Medulla oblongata (tissue), 1 donor: Measurements from ENCODE around the gene STK35.

ENCODE experiments used
- DNase-seq: peaks from one replicate; pipeline ENCODE4 v3.0.0-alpha.2; 2015; ENCODE audit errors: extremely low spot score

The STK35 gene

DNA sequence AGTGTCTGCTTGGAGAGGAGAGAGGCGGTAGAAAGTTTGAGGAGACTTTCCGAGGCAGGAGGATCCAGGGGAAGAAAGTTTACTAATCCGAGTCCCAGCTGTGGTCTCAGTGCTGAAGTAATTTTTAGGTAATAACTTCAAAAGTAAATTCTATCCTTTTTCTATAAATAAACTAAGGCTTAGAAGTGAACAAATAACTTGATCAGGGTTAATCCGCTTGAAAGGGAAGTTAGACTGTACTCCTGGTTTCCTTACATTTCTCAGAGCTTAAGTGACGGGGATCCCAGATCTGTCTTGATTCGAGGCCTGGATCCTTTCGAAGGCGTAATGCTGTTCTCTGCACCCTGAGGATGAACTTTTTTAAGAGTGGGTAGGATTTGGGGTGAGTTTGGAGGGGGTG is 2.6 kb downstream of the STK35 start:
- no peak for DNase-seq

DNA sequence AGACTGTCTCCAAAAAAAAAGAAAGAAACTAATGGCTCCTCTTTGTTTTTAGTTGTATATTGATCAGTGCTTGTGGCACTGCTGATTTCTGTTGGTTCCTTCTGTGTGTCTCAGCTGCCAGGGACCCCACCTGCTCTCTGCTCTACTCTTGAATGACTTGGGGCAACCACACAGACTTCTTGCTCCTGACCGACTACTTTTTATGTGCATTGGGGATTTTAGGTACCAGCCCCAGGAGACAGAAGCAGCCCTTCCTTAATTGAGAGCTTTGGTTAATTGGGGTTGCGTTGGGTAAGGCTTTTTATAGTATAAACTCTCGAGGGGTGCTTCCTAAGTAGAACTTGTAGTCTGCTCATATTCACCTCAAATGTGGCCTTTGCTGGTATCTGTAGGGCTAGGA is 6.9 kb downstream of the STK35 start:
- DNase-seq = no peak

DNA sequence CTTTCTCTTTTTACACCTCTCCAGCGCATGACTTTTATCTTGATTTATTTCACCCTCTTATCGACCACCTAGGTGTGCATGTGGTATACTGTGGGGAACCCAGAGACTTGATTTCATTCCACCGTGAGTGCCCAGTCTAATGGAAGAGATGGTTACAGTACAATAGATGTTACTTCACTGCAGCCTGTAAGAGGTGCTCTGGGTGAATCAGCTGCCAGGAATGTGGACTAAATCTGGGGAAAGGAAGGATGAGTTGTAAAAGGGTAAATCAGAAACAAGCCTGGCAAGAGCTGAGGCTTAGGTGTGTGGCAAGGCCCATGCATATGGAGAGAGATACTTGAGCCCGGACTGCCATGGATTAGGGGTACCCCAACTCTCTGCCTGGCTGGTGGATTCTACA is 7.4 kb downstream of the STK35 start:
- DNase-seq = no peak

DNA sequence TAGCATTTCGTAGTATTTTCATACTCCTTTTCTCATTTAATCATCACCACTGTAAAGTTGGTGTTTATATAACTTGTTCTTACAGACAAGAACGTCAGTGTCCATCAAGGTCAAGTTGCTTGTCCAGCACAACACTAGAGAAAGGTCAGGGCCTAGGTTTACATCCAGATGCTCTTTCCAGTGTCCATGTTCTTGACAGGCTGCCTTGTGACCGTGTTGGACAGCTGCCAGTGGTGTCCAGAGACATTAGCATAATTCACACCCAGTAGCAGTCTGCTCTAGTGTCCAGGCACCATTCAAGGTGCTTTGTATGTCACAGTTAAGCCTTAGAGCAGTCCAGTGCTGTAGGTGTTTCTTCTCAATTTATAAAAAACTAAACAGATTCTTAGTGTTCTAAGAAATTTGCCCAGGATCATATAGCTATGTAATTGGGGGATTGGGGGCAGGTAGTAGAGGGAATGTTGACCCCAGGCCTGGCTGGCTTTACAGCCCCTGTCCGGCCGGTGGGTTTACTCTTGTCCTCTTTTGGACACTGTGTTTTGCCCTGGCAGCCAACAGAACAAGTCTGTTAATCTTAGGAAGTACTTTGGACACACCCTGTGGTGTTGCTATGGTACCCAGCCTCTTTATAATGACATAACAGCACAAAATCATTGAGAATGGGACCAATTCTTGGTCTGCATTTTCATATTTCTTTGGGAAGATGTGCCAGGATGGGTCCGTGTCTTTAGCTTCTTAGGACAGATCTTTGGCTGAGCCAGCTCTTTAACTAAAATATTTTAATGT is 8.0 kb downstream of the STK35 start:
- DNase-seq = peak; percentile 71

DNA sequence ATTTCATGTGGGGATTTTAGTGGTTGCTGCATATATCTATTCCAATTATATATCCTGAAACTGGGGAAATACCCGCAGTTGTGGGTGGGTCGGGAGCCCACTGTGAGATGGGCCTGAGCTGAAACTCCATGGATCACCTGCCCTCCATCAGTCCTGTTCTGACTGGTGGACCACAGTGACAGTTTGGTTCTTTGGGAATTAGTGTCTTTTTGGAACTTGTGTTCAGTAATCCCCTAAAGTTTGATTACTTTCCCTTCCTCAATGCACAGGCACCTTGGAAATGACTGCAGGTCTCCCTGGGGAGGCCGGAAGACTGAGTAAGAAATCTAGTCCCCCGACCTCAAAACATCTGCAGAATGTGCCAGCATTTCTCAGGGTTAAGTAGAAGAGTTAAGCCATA is 11.3 kb downstream of the STK35 start:
- no peak for DNase-seq

DNA sequence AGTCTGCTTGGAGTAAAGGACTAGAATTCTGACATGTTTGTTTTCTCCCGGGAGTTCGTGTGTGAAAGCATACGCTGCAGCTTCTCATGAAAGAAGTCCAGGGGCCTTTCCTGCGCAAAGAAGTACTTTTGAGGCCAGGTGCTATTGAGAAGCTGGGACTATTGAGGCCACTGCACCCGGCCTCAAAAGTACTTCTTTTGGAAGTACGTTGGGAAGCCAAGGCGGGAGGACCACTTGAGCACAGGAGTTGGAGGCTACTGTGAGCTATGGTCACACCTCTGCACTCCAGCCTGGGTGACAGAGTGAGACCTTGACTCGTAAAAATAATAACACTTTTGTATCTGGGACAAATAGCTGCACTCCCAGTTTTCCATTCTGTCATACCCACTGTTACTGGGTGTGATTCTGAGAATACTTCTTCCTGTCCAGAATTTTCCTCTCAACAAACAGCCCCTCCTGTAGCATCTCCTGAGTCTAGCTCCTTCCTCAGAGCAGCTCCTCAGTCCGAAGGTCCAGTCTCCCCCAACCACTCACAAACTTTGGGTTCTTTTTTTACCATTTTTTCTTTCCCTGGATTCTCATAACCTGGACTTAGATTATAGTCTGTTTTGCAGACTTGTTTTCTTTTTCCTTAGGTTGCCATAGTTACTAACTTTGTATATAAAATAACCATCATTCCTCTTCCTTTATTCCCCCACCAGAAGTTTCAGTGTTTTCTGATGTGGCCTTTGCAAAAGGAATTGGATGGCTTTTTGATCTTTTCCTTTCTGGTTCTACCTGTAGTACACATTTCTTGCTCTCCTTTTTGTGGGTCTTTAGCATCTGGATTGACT is 12.7 kb downstream of the STK35 start:
- no peak for DNase-seq

DNA sequence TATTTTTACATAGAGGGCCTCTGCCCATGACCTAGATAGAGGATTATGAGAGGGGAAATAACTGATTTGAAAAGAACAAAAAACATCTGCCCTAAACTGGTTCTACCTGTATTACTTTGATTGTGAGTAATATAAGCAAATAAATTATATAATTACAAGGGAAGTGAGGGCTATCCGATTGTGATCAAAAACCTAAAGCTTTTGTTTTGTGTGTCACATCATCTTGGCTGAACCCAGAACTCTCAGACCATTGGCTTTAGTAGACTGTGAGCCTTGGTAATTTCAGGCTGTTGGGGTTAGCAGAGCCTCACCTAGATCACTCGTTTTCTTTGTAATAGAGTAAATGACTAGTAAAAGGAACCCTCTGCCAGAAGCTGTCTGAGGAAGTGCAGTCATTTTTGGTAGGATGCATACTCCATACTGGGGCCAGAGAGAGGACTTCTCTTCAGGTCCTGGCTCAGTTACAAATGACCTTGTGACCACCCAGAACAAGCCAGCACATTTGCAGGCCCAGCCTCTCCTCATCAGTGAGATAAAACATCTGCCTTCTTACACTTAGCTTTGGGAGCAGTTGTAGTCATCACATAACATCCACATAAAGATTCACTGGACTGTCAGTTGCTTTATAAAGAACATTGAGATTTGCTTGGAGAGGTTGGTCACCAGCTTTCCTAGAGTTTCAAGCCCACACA is 13.5 kb downstream of the STK35 start:
- no peak for DNase-seq

DNA sequence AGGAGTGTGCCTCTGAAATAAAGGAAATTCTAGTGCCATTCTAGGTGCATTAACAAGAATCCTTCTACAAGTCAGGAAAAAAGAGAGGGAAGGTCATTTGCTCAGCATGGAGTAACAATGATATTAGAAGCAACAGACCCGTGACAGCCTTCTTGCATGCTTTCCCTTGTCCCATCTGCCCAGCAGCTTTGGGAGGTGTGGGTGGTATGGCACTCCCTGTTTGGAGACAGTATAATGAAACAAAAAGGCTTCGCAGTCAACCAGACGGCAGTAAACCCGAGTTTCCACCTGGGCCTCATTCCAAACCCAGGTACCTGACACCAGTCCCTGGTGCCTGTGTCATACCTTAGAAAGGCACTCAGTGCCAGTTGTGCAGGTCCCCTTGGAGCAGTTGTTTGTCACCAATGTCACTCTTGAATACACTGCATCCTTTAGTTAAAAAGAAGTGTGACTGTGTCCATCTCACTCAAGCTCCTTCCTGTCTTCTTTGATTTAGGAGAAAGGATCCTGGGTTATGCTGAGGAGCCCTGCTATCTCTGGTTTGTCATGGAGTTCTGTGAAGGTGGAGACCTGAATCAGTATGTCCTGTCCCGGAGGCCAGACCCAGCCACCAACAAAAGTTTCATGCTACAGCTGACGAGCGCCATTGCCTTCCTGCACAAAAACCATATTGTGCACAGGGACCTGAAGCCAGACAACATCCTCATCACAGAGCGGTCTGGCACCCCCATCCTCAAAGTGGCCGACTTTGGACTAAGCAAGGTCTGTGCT is 14.7 kb downstream of the STK35 start:
- no peak for DNase-seq

DNA sequence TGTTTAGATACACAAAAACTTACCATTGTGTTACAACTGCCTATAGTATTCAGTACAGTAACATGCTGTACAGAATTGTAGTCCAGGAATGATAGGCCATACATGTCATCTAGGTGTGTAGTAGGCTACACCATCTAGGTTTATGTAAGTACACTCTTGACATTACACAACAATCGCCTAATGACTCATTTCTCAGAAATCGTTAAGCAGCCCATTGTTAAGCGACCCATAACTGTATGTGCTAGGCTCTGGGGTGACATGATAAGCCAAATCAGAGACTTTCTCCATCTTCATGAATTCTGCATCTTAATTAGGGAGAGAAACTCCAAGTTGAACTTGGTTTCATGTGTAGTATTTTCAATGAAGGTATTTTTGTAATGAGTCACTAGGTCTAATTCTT is 17.2 kb downstream of the STK35 start:
- no peak for DNase-seq

DNA sequence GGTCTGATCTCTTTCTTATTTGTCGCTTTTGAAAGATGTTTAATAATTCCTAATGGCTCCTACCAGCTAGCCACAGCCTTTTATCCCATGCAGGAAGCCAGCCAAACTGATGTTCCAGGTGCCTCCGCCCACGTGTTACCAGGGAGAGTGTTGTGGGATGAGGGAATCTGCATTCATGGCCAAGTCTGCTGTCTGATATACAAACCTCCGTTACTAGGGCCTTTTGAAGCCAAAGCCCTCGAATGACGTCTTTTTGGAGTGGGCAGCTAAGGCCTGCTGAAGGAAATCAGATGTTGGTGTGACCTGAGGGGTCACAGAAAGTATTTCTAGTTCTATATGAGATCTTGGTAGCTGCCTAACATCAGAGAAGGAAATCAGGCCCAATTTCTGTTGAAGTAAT is 21.3 kb downstream of the STK35 start:
- no peak for DNase-seq

DNA sequence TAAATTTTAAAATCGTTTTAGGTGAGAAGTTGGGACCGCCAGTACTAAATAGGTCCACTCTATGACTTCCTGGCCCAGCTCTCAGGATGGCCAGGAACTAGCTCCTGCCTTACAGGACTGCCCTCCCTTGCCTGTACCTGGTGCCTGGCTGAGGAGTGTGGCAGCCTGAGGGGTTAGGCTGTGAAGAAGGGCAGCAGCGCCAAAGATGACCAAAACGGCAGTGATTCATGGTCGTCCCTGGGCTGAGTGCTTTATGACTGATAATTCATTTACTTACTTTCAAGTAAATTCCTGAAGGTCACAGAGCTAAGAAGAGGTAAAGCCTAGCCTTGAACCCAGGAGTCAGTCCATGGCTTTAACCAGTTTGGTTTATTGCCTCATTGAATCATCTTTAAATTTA is 22.1 kb downstream of the STK35 start:
- DNase-seq = no peak

DNA sequence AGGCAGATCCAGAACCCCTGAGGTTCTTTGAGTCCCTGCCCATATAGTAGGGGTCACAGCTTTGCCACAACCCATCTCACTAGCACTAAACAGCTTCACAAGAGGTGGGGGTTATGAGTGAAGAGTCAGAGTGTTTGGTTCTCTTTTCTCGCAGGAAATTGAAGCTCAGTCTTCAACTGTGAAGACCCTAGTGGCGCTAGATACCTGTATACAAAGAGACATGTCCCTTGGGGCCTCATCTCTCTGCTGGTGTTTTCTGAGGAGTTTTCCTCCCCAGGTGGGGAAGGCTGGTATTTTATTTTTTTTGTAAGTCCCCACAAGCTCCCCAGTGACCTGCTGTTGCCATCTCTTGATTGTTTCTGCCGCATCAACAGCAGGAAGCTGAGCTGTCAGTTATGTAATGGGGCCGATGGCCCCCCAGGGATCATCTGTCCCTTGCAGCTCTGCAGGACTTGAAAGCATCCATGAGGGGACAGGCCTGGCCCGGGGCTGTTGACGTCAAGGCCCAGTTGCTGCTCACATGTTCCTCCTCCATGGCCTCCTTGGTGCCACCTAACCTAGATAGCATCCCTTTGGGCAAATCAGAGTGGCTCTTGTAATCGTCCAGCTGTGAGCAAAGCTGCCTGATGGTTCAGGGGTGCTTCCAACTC is 23.1 kb downstream of the STK35 start:
- no peak for DNase-seq

DNA sequence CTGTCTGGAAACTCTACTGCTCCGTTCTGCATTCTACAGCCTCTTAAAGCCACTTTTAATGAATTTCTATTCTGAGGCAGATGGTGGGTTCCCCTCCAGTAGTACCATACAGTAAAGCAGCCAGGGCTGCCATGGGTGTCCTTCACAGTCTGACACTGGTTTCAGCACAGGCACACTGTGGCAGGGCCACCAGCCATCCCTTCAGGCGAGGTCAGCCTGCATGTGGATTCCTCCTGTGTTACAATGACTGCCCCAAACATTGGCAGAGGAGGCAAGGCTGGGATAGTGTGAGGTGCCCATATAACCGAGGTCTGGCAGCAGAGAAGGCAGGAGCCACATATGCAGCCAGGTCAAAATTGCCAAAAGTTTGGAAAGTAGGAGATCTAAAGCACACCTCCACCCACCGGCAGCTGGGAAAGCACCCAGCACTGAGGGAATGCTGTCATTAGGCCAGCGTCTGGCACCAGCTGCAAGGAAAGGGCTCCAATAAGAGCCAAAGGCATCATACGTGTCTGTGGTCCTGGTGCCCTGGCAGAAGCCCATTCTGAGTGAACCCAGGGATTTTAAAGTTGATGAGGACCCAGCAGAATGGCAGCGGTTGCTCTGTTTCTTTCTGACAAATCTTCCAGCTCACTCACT is 24.0 kb downstream of the STK35 start:
- no peak for DNase-seq

DNA sequence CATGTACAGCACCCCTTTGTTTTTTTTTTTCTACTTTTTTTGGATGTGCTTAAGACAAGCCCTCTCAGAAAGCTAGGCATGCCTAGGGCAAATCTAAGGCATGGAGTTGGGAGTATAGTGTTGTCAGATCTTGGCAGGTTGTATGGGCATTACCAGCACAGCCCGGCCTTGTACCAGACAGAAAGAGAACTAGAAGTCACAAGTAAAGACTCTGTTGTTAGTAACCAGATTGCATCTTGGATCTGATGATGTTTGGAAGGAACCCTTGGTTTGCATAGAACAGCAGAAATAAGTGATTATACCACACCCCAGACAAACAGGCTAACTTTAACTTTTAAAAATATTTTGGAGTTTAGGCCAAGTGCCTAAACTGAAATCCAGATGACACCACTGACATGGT is 25.6 kb downstream of the STK35 start:
- DNase-seq = no peak

DNA sequence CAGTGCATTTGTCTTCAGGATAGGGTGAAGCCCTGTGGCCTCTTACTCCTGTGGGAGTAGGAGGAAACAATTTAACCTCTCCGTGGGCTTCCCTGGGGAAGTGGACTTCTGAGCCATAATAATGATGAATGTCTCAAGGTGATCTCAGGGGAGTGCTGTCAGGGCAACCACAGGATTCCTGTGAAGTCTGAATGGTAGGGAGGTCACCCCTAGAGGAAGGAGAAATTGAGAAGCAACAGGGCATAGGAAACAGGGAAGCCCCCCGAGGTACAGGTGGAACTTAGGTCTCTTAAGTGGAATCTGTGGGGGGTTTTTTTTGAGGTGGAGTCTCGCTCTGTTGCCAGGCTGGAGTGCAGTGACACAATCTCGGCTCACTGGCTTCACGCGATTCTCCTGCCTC is 26.9 kb downstream of the STK35 start:
- no peak for DNase-seq

DNA sequence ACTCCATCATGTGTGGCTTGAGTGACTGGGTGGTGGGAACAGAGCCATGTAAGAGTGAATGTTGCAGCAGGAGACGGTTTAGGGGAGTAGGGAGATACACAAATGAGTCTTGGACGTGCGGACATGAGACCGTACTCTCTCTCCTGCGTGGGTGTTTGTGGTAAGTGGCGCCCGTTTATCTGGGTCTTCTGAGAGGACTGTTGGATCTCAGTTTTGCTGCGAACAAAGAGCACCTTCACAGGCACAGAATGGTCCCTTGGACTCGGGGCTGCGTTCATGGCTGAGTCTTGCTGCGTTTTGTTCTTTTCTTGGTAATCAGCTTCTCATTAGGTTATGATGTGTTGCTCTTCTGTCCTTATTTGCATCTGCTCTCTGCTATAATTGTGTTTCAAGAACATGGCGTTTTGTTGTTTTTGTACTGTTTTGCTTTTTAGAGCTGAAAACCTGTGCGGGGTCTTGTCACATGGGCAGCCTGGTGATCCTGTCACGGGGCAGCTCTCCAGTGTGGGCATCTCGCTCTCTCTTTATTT is 28.5 kb downstream of the STK35 start:
- DNase-seq = peak; percentile 50

DNA sequence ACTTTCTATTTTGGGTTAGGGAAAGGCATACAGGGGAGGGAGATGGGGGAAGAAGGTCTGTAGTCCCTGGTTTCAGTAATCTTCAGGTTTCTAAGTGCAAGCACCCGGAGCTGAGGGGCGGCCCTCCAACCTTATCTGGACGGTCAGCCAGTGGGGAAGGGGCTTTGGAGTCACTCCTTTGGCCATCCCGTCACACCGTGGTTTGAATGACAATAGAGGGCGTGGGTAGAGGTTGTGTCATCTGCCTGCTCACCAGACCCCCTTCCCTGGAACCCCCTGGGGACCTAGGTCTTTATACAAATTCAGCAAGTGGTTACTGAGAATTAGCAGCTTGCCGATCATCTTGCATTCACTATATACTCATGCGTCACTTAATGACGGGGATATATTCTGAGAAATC is 29.1 kb downstream of the STK35 start:
- no peak for DNase-seq

DNA sequence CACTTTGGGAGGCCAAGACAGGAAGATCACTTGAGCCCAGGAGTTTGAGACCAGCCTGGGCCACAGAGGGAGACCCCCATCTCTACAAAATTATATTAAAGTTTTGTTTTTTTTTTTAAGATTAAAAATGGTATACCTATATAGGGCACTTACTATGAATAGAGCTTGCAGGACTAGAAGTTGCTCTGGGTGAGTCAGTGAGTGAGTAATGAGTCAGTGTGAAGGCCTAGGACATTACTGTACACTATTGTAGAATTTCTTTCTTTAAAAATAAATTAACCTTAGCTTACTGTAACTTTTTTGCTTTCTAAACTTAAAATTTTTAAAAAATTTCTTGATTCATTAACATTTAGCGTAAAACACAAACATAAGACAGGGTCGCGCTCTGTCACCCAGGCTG is 29.7 kb downstream of the STK35 start:
- DNase-seq = no peak

DNA sequence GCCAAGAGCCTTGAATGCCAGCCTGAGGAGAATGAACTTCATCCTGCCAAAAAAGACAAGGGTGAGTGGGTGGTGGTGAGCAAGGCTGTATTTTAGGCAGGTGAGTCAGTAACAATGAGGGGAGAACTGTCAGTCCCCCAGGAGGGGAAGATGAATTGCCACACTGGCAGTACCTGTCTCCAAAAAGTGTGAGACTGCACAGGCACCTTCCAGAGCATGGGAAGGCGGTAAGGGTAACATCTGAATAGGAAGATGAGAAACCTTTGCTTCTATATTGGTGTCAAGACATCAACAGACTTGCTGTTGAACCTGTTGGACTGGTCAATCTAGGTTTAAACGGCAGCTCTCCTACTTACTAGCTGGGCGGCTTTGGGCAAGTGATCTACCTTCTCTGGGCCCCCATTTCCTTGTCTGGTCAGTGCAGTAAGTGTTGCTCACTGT is 30.9 kb downstream of the STK35 start:
- no peak for DNase-seq

DNA sequence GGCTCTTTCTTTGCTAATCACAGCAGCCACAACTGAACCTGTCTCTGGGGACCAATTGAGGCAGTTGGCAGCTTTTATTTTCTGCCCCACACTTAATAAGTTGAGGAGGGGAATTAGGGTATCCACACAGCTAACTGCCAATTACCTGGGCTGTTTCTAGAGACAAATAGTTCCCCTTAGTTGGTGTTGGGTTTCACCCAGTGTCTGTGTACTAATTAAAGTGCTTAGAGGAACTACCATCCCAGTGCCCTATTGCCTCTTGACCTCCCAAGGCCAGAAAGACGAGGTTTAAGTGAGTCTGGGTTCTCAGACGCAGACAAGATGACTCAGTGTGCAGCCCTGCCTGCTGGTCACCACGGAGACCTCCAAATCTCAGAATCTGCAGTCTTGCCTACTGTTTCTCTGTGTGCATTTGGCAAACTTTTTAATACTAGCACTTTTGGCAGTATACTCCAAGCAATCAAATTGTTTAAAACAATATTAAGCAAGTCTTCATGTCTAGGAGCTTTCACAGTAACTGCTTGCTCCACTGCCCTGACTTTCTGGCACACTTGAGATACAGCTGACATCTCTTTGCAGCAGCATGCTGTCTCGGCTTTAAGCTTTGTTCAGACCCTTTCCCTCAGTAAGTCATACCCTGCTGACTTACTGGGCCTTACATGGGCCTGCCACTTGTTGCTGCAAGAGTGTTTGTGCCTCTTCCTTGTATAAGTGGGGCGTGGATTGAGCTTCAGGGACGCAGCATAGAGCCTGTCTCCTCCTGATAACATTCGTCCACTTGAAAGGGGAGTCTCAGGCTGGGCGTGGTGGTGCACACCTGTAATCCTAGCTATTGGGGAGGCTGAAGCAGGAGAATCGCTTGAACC is 31.9 kb downstream of the STK35 start:
- peak; percentile 42 for DNase-seq
